ENCODE data around the gene FSHB.

Gene FSHB

DNA sequence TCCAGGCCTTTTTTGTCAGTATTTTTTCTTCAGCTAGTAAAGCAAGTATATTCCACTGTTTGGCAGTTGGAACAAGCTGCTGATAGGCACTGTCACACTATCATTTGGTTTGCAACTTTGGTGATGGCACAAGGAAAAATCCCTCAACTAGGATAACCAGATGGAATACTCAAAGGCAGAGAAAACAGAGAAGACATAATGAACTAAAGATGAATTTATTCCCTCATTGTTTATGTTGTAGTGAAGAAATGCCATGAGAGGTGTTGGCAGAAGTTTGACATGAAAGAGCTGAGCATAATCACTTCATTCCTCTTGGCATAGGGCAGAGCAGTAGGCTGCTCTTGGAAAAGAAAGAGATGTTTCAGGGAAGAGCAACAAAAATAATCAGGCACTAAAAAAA is 39.9 kb downstream of the FSHB start:
- DNase-seq: no peak

DNA sequence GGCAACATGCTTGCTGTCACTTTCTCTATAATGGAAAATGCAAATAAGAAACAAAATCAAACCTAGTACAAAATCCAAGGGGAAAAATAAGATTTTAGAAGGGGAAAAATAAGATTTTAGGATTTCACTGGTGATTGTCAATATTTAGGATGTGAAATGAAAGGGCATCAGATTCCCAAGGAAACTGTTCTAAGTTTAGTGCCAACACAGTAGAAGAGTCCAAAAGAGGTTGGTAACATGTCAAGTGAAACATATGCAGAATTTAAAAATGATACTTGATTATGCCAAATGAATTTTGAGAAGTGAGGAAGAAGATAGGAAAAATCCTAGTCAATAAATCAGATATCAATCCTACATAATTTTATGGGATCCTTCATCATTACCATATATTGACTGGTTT is 46.4 kb downstream of the FSHB start:
- no peak for DNase-seq

DNA sequence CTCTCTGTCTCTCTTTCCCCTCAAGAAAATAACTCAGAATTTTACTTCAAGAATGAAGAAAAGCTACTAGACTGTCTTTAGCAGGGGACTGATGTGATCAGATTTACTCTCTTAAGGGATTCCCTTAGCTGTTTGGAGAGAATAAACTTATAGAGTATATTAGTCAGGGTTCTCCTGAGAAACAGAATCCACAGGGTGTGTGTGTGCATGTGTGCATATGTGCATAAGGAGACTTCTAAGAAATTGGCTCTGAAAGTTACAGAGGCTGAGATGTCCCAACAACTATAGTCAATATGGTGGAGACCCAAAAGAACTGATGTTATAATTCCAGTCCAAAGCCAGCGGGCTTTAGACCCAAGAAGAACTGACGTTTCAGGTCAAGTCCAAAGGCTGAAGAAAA is 49.0 kb downstream of the FSHB start:
- DNase-seq: no peak

DNA sequence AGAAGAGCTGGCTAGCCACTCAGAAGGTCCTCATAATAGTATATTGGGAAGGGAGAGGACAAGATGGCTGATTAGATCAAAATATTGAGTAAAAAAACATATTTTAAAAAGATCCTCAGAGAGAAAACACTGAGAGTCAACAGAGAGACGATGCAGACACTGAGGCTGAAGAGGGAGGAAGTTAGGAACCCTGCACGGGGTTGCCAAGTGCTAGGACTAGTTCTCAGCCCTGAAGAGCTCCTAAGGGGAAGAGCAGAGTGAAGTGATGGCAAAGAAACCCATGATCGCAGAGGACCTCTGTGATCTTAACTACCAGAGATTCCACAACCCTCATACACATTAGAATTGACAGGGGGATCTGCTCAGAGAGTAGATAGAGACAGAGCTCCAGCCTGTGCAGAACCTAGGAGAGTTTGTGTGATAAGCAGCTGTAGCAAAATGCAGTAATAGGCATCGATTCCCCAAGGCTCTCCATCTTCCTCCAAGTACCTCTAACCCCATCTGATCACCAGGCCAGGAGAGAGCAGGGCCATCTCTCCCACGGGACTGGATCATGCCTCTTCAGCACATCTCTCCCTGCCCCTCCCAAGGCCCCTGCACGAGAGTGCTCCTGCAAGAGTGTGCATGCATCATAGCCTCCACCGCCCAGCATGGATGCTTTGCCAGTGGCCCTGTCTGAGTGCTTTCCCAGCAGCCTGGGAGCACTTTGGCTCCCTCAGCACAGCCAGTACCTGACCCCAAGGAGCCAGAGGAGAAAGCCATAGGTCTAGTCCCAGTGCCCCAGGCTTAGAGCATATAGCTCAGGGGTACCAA is 50.9 kb downstream of the FSHB start:
- DNase-seq: no peak

DNA sequence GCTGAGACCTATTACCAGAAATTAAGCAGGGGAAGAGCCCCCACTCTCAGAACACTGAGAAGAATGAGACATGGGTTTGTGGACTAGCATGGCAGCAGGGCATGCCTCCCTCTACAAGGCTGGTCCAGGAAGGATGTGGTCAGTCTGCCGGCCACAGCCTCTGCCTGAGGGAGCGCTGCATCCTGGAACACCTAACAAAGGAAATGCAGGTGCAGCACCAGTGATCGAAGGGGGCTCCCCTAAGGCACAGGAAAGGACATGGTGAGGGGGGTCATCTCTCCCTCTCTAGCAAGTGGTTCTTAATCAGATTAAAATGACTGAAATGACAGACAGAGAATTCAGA is 51.4 kb downstream of the FSHB start:
- DNase-seq: no peak

Data from RPMI8226 (cell line).